RKO (cell line): ENCODE results near the gene CIPC.

Experiments
- DNase-seq: peaks from one replicate; pipeline ENCODE4 v3.0.0-alpha.2; 2016; ENCODE audit warnings: low spot score

CIPC gene

DNA sequence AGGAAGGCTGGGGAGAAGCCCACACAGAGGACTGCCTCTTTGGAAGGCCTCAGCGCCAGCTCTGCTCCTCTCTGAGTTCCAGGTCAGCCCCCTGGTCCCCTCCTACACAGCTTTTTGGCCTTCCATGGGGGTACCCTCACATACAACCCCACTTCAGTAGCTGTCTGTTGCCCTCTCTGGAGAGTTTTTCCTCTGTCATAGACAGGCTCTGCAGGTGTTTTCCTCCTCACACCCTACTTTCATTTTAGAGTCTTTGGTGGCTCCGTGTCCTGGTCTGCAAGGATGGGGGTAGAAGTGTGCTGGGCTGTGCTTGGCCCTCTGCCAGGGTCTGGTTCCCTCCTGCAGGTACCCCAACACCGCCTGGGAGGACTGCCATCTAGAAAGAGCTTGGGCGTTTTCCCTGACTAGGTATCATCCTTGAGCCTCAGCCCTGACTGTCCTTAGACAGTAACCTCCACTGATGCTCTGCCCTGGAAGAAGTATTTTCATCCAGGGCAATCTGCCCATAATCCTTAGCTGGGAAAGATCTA is 28.5 kb downstream of the CIPC start:
- no peak for DNase-seq

DNA sequence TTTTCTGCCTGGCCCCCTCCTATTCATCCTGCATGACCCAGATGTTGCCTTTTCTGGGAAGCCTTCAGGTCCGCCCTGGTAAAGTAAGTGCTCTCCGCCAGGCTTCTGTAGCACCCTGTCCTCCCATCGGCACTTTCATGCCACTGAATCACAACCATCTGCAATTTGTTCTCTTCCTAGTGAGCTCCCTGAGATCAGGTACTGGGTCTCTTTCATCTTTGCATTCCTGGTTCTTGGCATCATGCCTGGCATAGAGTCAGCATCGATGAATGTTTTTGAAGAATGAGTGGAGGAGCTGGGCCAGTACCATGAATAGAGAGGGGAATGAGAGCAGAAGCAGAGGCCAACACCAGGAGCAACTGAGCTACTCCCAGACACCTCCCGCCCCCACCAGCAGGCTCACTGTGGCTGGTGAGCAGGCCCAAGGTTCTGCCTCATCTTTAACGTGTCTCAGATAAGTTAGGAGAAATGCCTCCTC is 30.4 kb downstream of the CIPC start:
- DNase-seq, result no peak

DNA sequence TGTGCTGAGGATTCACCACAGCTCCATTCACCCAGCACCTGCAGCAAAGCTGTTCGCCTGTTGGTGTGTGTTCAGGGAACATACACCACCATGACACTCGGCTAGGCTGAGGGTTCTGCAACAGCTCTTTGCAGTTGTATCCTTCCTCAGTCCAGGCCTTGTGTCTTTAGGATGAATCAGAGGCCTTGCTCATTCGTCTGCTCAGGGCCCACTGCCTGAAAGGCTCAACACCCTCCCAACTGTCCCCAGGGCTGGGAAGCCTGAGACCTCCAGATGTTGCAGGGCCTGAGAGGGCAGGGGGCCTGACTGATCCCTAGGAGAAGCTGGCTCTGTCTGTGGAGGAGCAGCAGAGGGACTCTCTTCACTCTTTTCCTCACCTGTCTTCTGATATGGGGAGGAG is 32.3 kb downstream of the CIPC start:
- DNase-seq, result no peak

DNA sequence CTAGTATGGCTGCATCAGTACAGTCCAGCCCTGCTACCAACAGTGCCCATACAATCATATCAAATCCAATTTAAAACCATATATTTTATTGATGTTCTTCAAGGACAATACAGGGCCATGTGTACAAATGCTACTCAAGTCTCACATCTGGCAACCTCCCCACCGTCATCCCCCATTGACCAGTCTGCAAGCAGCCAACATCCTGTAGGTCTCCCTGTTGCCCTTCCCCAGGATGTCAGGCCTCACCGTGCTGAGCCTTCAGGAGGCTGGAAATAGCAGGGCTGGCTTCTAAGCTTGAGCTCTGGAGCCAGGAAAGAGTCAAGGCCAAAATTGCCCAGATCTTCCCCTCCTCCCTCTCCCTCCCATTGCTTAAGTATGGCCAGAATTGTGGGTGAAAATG is 33.1 kb downstream of the CIPC start:
- DNase-seq, result no peak

DNA sequence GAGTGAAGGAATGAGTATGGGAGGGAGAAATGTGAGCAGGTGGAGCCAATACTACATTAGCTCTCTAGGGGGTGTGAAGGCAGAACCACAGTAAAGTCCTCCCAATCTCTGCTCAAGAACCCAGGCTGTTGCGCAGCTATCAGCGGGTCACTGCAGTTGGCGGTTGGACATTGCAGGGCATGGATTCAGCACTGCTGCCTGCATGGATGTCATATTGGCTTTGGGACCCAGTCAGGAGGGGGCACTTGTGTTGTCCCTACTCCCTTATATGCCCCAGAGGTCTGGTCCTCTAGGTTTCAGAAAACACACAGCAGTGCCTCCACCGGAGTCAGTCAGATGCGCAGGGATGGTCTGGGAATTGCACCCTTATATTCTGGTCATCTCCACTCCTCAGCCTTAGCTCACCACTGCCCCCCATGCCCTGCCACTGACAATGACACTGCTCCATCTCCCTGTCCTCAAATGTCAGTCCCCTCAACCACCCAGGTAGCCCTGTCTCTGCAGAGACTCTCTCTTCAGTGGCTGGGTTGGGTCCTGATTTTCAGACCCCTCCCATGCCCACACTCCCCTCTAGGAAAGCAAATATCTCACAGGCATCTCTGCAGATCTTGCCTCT is 33.9 kb downstream of the CIPC start:
- no peak for DNase-seq

GRCh38 chr14:77133720-77134338 is 35.8 kb downstream of the CIPC start:
- peak; percentile 30 for DNase-seq

GRCh38 chr14:77139022-77139421 is 41.0 kb downstream of the CIPC start:
- DNase-seq, result no peak

- no peak for DNase-seq
Observed at GRCh38 chr14:77139540-77140358, 41.7 kb downstream of the CIPC start.

GRCh38 chr14:77140359-77141213 is 42.5 kb downstream of the CIPC start:
- no peak for DNase-seq

GRCh38 chr14:77141214-77142004 is 43.4 kb downstream of the CIPC start, which contains the start of gene ZDHHC22:
TSS of gene ZDHHC22 (minus strand) at chr14:77141791. CDS start at chr14:77139738, 2,053 bp downstream.
- DNase-seq, result no peak

DNA sequence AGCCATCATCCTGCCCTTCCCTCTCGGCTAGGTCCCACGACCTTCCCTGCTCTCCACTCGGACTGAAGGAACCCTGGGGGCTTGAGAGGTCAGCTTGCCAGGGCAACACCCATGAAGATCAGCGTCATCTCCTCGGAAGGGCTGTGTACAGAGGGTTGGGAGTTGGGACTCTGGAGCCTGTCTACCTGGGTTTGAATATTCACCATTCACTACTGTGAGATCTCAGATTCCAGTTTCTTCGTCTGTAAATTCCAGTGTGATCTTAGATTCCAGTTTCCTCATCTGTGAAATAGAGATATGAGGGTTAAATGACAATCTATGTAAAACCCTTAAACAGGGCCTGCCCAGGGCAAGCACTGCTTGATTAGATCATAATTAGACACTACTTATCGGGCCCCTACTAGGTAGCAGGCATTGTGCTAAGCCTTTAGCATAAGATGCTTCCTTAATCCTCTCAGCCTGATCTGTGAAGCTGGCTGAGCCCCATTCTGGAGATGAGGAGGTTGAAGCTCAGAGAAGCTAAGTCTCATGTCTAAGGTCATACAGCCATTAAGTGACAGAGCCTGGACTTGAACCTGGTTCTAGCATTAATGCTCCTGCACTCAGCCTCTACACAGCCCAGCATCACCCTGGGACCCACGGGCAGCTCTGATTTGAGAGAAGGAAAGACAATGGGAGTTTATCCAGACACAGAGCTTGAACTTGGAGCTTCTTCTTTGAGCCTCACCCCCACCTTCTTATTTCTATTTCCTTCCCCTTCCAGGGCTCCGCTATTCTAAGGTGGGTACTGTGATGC is 44.1 kb downstream of the CIPC start:
- no peak for DNase-seq

GRCh38 chr14:77143071-77143470 is 45.0 kb downstream of the CIPC start:
- no peak for DNase-seq

GRCh38 chr14:77144412-77145115 is 46.5 kb downstream of the CIPC start:
- DNase-seq, result no peak

DNA sequence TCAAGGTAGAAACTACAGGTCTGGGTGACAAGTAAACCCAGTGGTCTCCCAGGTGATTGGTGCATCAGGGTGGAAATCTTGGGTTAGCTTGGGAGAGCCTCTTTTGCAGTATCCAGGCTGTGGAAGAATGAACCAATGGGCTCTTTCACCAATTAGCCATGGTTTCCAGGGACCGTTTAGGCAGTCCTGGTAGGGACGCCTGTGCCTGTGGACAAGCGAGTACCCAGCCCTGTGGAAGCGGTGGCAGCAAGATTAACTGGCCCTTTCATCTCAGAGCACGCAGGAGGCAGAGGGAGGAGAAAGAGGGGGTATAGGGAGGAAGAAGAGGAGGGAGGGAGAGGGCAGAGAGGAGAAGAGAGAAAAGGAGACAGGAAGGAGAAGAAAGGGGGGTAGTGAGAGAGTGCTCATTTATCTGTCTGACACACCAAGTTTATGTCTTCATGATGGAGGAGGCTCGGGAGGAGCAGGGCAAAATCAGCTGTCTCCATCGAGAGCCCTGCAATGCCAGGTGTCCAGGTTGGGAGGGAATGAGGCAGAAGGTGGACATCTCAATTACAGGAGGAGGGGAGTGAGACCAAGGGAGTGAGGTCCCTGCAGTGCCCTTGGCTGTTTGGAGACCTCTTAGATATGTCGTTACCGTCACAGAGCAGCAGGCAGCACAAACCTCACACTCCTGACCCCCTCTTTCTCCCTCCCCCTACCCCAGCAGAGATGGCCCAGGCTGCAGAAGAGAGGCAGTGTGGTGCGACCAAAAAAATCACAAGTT is 48.1 kb downstream of the CIPC start:
- DNase-seq, result no peak

- DNase-seq, result no peak
Observed at GRCh38 chr14:77148510-77149231, 50.6 kb downstream of the CIPC start.

DNA sequence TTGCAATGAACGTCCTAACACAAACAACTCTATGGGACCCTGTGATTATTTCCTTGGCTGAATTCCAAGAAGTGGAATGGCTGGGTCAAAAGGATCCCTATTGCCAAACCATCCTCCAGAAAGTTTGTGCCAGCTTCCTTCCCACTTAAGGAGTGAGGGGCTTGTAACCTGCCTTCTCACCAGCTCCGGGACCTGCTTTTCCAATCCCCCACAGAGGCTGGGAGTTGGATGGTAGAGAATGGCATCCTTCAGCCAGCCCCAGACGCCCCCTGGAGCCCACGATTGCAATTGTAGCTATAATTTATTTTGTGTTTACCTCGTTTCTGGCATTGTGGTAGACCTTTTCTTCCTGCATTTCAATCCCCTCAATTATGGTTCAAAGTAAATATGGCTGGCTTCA is 53.2 kb downstream of the CIPC start:
- peak; percentile 31 for DNase-seq

- DNase-seq, result peak; percentile 74
Observed at GRCh38 chr14:77151918-77152588, 54.0 kb downstream of the CIPC start.
